Fibroblast of lung (primary cell): ENCODE data around the gene ADH6. TPM values are rescaled to one million over a fixed set of nuclear protein-coding genes. Genes with fewer than 3 reads are reported as not detected.

Experiments
- DNase-seq, 2 donors: peaks; one replicate each; pipeline versions ENCODE4 v3.0.0 to v3.0.0-alpha.2; 2010; ENCODE audit warnings: low read depth in 2 of 2
- H2AFZ ChIP-seq: 2 replicates; pipeline ENCODE4 v1.5.1; 2012; ENCODE audit warnings: low read length, control low read depth, inconsistent platforms
- H3K27ac ChIP-seq: 2 replicates; pipeline ENCODE4 v1.5.1; 2011; ENCODE audit warnings: low read length, control low read depth; ENCODE audit not compliant: insufficient read depth
- H3K27me3 ChIP-seq: 2 replicates; pipeline ENCODE4 v1.5.1; 2011; ENCODE audit warnings: mild to moderate bottlenecking, low read length; ENCODE audit not compliant: control insufficient read depth, insufficient read depth
- H3K36me3 ChIP-seq: 2 replicates; pipeline ENCODE4 v1.5.1; 2011; ENCODE audit warnings: low read length; ENCODE audit not compliant: control insufficient read depth, insufficient read depth
- H3K4me1 ChIP-seq: 2 replicates; pipeline ENCODE4 v1.5.1; 2011; ENCODE audit warnings: low read length; ENCODE audit not compliant: control insufficient read depth, insufficient read depth; ENCODE audit errors: extremely low read depth
- H3K4me2 ChIP-seq: 2 replicates; pipeline ENCODE4 v1.5.1; 2011; ENCODE audit warnings: low read length, control low read depth; ENCODE audit not compliant: insufficient read depth; ENCODE audit errors: extremely low read depth
- H3K4me3 ChIP-seq, 4 experiments: fragments of 200-600 bp in 1 of 4; sonication (generic) in 1 of 4; replicated peaks in 1 of 4; 2 replicates each; pipeline ENCODE4 v1.5.1; 2011 to 2016; ENCODE audit warnings: low read length in 4 of 4, low read depth in 3 of 4, mild to moderate bottlenecking in 3 of 4, control low read depth in 2 of 4, inconsistent platforms in 1 of 4, mixed read lengths in 1 of 4; ENCODE audit not compliant: insufficient read depth in 1 of 4; ENCODE audit errors: control extremely low read depth in 1 of 4
- H3K79me2 ChIP-seq: 2 replicates; pipeline ENCODE4 v1.5.1; 2012; ENCODE audit warnings: mild to moderate bottlenecking, low read length, inconsistent platforms; ENCODE audit not compliant: control insufficient read depth, insufficient read depth
- H3K9ac ChIP-seq: 2 replicates; pipeline ENCODE4 v1.5.1; 2011; ENCODE audit warnings: mild to moderate bottlenecking, low read length, control low read depth; ENCODE audit not compliant: insufficient read depth
- H3K9me3 ChIP-seq: 2 replicates; pipeline ENCODE4 v1.5.1; 2012; ENCODE audit warnings: low read depth, low read length; ENCODE audit not compliant: control insufficient read depth, insufficient read depth
- H4K20me1 ChIP-seq: 2 replicates; pipeline ENCODE4 v1.5.1; 2011; ENCODE audit warnings: low read length; ENCODE audit not compliant: control insufficient read depth, insufficient read depth; ENCODE audit errors: extremely low read depth
- CTCF ChIP-seq, 2 donors: IDR thresholded peaks in 1 of 2; conservative IDR thresholded peaks in 1 of 2; 1 replicate in 1 of 2; 2 replicates in 1 of 2; pipeline ENCODE4 v1.5.1; 2011 to 2012; ENCODE audit warnings: low read length in 2 of 2, control low read depth in 1 of 2, inconsistent platforms in 1 of 2, low read depth in 1 of 2, mild to moderate bottlenecking in 1 of 2
- EZH2 ChIP-seq: IDR thresholded peaks from 2 replicates; pipeline ENCODE4 v1.5.1; 2012; ENCODE audit warnings: low read length, control low read depth, mild to moderate bottlenecking; ENCODE audit errors: missing control alignments
- polyA plus RNA-seq, 2 donors: library from polyadenylated mRNA; depleted of rRNA in 1 of 2; stranded (reverse) in 1 of 2; unstranded in 1 of 2; fragments of >200 nt; gene quantifications; 2 replicates each; pipeline ENCODE4 v1.2.1, GENCODE V29; 2011 to 2012; ENCODE audit warnings: missing spikeins in 1 of 2
- total RNA-seq: library from RNA; depleted of rRNA; stranded (reverse); fragments of >200 nt; gene quantifications from 2 replicates; pipeline ENCODE4 v1.2.1, GENCODE V29; 2014

ADH6 gene
- total and polyA plus RNA-seq, 2 donors (not counting 1 experiment from before 2014, with no cell fraction given), result 0.17 to 0.68 TPM

GRCh38 chr4:99207911-99208718 is 10.9 kb downstream of the ADH6 start:
- H3K4me1 ChIP-seq, result peaks cover 5% of the 10 kb centered on the region
- TF ChIP-seq EZH2, result no peak
- no peak overlapping the region for H3K4me2 ChIP-seq
- no peaks in the 10 kb centered on the region for H4K20me1 ChIP-seq
- H3K4me3 ChIP-seq, result no peak overlapping the region
- no peaks in the 10 kb centered on the region for H3K9me3 ChIP-seq
- no peak overlapping the region for H3K27ac ChIP-seq
- H2AFZ ChIP-seq, result no peak overlapping the region
- H3K9ac ChIP-seq, result no peak overlapping the region
- no peaks in the 10 kb centered on the region for H3K27me3 ChIP-seq
- DNase-seq, result peak; percentile 61 to 68
- H3K79me2 ChIP-seq, result no peaks in the 10 kb centered on the region
- H3K36me3 ChIP-seq, result no peaks in the 10 kb centered on the region

- Histone ChIP-seq H3K4me1 (peaks cover 5% of the 10 kb centered on the region), H3K36me3 (no peaks in the 10 kb centered on the region), H3K9me3 (no peaks in the 10 kb centered on the region), H3K27me3 (no peaks in the 10 kb centered on the region), H2AFZ (no peak overlapping the region), H3K4me2 (no peak overlapping the region), H3K79me2 (no peaks in the 10 kb centered on the region), H3K4me3 (no peak overlapping the region), H4K20me1 (no peaks in the 10 kb centered on the region), H3K9ac (no peak overlapping the region), H3K27ac (no peak overlapping the region)
- DNase-seq, result no peak
- TF ChIP-seq EZH2 (no peak), CTCF (conservative IDR thresholded peaks at IDR 0.05 in 1 of 2, IDR thresholded peaks at IDR 0.05 in 1 of 2; ENCODE audit: low read depth in 1 of 2, low read length in 2 of 2) (no peak)
Measured at GRCh38 chr4:99207069-99207743, 11.8 kb downstream of the ADH6 start.

- H3K27me3 ChIP-seq, result no peaks in the 10 kb centered on the region
- peak in 1 of 2 donors; percentile 94 for DNase-seq
Measured at GRCh38 chr4:99205153-99205979, 13.7 kb downstream of the ADH6 start.

More at GRCh38 chr4:99205153-99205979, 13.7 kb downstream of the ADH6 start:
- Histone ChIP-seq H3K36me3 (no peaks in the 10 kb centered on the region), H4K20me1 (no peaks in the 10 kb centered on the region), H3K27ac (no peak overlapping the region), H3K4me3 (no peak overlapping the region), H2AFZ (no peak overlapping the region), H3K9me3 (no peaks in the 10 kb centered on the region), H3K4me1 (peaks cover 9% of the 10 kb centered on the region), H3K4me2 (no peak overlapping the region), H3K79me2 (no peaks in the 10 kb centered on the region), H3K9ac (no peak overlapping the region)
- TF ChIP-seq CTCF (conservative IDR thresholded peaks at IDR 0.05 in 1 of 2, IDR thresholded peaks at IDR 0.05 in 1 of 2; ENCODE audit: low read depth in 1 of 2, low read length in 2 of 2), result no peak
- TF ChIP-seq EZH2, result no peak
